GM19023 (cell line): ENCODE data around the gene MAGEB17.

Experiments used
- ATAC-seq: cut with Tn5 transposase; IDR thresholded peaks from one replicate; pipeline ENCODE4 v1.9.1; 2021; ENCODE audit warnings: mild to moderate bottlenecking, moderate library complexity; ENCODE audit not compliant: unreplicated experiment

The MAGEB17 gene

GRCh38 chrX:16205840-16206239 is 38.6 kb downstream of the MAGEB17 start:
- ATAC-seq = no peak

DNA sequence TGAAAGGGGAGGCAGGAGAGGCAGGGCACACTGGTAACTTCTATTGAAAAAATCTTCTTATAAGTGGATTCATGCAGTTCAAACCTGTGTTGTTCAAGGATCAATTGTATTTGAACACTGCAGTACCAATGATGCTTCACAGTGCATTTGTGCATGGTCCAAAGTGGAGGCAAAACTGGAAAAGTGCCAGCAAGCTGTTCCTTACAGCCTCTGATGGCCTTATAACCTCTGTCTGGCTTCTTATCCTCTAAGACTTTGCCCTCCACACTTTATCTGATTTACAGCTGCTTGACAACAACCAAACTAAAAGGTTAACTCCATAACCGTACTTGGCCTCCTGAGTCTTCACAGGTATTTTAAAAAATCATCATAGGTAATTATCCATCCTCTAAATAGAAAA is 40.4 kb downstream of the MAGEB17 start:
- ATAC-seq = no peak

DNA sequence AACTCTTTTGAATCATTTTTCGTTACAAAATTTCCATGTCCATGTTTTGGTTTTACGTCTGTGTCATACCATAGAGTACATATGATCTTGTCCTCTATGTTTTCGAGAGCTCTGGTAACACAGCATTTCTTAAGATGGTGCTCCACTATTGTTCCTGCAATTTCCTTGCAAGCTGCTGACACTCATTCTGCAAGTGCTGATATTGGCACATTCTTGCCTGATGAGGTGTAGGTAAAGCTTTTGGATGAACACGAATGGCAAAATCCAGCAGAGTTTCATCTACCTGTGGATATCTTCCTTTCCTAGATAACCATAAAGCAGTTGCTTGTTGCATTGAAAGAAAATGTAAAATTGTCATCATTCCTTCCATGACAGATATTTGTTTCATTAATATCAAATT is 41.3 kb downstream of the MAGEB17 start:
- ATAC-seq = no peak

DNA sequence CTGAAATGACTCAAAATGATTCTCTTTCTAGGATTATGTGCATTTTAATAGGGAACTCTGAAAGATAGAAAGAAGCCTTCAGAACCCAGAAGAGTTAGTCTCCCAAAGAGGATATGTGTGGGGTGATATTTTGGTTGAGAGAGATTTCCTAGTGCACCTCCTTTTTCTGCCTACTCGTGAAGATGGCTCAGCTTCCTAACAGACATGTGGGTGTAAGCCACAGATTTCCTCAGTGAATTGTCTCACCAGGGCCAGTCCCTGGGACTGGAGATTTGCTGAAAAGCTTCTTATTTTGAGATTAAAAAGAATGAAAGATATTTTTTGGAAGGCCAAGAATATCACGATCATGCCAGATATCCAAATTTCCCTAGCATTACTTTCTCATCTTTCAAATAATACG is 42.8 kb downstream of the MAGEB17 start:
- ATAC-seq = no peak

DNA sequence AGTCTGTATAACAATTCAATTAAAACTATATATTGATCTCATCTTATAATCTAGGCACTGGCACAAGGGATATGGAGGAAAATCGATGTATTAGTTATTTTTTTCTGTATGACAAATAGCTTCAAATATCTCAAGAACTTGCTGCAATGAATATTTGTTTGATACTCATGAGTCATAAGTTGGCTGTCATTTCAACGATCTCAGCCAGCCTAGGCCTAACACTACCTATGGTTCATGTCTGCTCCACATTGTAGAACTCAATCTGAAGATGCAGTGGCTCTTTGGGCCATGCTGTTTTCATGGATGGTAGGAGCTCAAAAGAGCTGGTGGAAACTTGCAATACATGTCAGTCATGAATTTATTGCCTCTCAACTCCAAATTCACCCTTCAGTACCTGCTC is 44.7 kb downstream of the MAGEB17 start:
- no peak for ATAC-seq

DNA sequence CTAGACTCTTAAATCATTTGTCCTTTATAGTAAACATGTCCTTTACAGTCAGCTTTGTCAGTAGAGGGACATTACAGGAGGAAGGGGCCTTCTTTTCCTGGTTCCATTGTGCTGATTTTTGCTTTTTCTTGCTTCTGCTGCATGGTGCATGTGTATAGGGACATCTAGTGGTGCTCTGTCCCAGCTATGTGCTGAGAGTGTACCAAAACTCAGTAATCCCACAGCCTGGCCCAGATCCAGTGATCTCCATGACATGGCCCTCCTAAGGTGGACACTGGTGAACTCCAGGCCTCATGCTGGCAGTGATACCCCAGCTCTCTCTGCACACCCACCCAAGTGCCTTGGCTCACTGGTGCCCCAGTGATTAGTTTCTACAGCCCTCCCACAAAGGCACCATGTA is 45.2 kb downstream of the MAGEB17 start:
- no peak for ATAC-seq

GRCh38 chrX:16213961-16214360 is 46.7 kb downstream of the MAGEB17 start:
- ATAC-seq = no peak

DNA sequence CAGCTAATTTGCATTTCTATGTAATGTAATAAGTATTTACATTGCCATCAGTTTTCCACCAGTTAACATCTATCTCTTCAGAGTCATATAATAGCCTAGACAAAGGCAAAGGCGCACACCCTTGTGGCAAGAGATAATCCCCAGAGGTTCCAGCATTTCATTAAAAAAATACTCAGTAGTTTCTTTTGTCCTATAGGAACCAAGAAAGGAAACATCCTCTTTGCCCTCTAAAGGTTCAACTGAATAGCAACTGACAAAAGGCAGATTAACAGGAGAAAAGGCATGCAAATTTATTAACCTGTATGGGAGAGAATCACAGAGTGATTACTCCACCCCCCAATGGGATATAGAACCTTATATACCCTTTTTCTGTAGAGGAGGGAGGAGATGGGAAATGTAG is 48.4 kb downstream of the MAGEB17 start:
- ATAC-seq = no peak
